Epithelial cell of proximal tubule (primary cell): Measurements from ENCODE around the gene ACO2. TPM values are rescaled to one million over a fixed set of nuclear protein-coding genes. Genes with fewer than 3 reads are reported as not detected.

Source experiments
- DNase-seq: peaks from one replicate; pipeline ENCODE4 v3.0.0-alpha.2; 2011; ENCODE audit warnings: low read depth
- H3K4me3 ChIP-seq: 2 replicates; pipeline ENCODE4 v1.5.1; 2011; ENCODE audit warnings: low read depth, mild to moderate bottlenecking, low read length
- CTCF ChIP-seq: conservative IDR thresholded peaks from 2 replicates; pipeline ENCODE4 v1.5.1; 2012; ENCODE audit warnings: low read depth, mild to moderate bottlenecking, low read length
- total RNA-seq: library from RNA; depleted of rRNA; stranded (reverse); fragments of >200 nt; gene quantifications from 2 replicates; pipeline ENCODE4 v1.2.3, GENCODE V29; 2015

The ACO2 gene
- total RNA-seq, 1 donor from 2014 or later = 58.8 TPM

- DNase-seq = no peak
- no peak for TF ChIP-seq CTCF
- H3K4me3 ChIP-seq = peak overlapping the region; percentile 92
These were observed 23.5 kb upstream of the ACO2 start for GRCh38 chr22:41445129-41446056.

GRCh38 chr22:41446057-41446501 is 22.8 kb upstream of the ACO2 start:
- peak overlapping the region; percentile 92 for H3K4me3 ChIP-seq
- no peak for DNase-seq
- TF ChIP-seq CTCF = no peak

- no peak for DNase-seq
- TF ChIP-seq CTCF = no peak
- H3K4me3 ChIP-seq = peak within 1 kb of the TSS; percentile 92
These were observed 22.1 kb upstream of the ACO2 start, which contains the start of gene TOB2 for GRCh38 chr22:41446639-41447434. TSS of gene TOB2 (minus strand) at chr22:41446801. CDS start at chr22:41437345, 9,456 bp downstream.

GRCh38 chr22:41447435-41448188 is 21.3 kb upstream of the ACO2 start:
- no peak for DNase-seq
- no peak for TF ChIP-seq CTCF
- peak overlapping the region; percentile 92 for H3K4me3 ChIP-seq

GRCh38 chr22:41448189-41448808 is 20.6 kb upstream of the ACO2 start:
- no peak for TF ChIP-seq CTCF
- peak; percentile 95 for DNase-seq

GRCh38 chr22:41458161-41458728 is 10.7 kb upstream of the ACO2 start:
- no peak for TF ChIP-seq CTCF
- no peak overlapping the region for H3K4me3 ChIP-seq
- no peak for DNase-seq

More at GRCh38 chr22:41448189-41448808, 20.6 kb upstream of the ACO2 start:
- H3K4me3 ChIP-seq = peak overlapping the region; percentile 92
